Epithelial cell of esophagus (primary cell): Measurements from ENCODE around the gene CRTC3.

Source experiments
- DNase-seq: peaks from one replicate; pipeline ENCODE4 v3.0.0; 2010; ENCODE audit warnings: low read depth
- H3K4me3 ChIP-seq: 2 replicates; pipeline ENCODE4 v1.5.1; 2011; ENCODE audit warnings: mild to moderate bottlenecking, low read length, control low read depth
- TF ChIP-seq, protein P1 (sequence below): IDR thresholded peaks from 2 replicates; pipeline ENCODE4 v1.5.1; 2011; ENCODE audit warnings: low read depth, mild to moderate bottlenecking, low read length, control low read depth, inconsistent platforms; ENCODE audit not compliant: insufficient read depth; ENCODE audit errors: missing control alignments

Gene CRTC3, protein sequence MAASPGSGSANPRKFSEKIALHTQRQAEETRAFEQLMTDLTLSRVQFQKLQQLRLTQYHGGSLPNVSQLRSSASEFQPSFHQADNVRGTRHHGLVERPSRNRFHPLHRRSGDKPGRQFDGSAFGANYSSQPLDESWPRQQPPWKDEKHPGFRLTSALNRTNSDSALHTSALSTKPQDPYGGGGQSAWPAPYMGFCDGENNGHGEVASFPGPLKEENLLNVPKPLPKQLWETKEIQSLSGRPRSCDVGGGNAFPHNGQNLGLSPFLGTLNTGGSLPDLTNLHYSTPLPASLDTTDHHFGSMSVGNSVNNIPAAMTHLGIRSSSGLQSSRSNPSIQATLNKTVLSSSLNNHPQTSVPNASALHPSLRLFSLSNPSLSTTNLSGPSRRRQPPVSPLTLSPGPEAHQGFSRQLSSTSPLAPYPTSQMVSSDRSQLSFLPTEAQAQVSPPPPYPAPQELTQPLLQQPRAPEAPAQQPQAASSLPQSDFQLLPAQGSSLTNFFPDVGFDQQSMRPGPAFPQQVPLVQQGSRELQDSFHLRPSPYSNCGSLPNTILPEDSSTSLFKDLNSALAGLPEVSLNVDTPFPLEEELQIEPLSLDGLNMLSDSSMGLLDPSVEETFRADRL

DNA sequence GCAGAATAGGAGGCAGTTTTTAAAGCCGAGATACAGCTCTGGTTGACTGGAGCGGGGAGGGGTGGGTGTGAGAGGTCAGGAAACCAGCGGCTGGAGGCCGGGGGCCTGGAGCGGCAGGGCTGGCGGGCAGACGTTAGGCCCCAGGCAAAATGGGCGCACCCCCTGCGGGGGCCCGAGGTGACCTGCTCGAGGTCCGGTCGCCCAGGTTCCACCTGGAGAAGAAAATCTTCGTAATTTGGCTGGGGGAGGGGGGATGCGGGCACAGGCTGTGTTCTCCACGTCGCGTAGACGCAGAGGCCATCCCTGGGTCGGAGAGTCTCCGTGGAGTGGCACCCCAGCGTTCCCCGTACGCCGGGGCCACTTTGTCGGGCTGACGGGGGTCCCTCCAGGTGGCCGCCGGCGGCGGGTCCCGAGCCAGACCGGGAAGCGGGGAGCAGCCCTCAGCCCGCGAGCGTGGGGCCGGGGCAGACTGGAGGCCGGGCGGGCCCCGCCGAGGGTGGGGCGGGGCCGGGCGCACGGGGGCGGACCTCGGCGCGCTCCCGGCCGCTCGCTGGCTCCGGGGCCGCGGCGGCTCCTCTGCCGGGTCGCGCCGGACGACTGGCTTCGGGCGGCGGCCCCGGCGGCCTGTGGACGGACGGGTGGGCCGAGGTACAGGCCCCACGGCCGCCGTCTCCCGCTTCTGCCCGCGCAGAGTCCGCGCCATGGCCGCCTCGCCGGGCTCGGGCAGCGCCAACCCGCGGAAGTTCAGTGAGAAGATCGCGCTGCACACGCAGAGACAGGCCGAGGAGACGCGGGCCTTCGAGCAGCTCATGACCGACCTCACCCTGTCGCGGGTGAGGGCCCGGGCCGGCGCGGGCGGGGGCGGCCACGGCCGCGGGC lies at the start of gene CRTC3:
Gene CRTC3, plus strand, starts transcription at position 553 of the 879 bp plus-strand sequence. Its CDS starts 149 bp downstream, at position 702.
- peak within 1 kb of the TSS; percentile 75 for H3K4me3 ChIP-seq
- TF ChIP-seq, protein P1, sequence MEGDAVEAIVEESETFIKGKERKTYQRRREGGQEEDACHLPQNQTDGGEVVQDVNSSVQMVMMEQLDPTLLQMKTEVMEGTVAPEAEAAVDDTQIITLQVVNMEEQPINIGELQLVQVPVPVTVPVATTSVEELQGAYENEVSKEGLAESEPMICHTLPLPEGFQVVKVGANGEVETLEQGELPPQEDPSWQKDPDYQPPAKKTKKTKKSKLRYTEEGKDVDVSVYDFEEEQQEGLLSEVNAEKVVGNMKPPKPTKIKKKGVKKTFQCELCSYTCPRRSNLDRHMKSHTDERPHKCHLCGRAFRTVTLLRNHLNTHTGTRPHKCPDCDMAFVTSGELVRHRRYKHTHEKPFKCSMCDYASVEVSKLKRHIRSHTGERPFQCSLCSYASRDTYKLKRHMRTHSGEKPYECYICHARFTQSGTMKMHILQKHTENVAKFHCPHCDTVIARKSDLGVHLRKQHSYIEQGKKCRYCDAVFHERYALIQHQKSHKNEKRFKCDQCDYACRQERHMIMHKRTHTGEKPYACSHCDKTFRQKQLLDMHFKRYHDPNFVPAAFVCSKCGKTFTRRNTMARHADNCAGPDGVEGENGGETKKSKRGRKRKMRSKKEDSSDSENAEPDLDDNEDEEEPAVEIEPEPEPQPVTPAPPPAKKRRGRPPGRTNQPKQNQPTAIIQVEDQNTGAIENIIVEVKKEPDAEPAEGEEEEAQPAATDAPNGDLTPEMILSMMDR: peak; percentile 7
- peak; percentile 68 for DNase-seq

DNA sequence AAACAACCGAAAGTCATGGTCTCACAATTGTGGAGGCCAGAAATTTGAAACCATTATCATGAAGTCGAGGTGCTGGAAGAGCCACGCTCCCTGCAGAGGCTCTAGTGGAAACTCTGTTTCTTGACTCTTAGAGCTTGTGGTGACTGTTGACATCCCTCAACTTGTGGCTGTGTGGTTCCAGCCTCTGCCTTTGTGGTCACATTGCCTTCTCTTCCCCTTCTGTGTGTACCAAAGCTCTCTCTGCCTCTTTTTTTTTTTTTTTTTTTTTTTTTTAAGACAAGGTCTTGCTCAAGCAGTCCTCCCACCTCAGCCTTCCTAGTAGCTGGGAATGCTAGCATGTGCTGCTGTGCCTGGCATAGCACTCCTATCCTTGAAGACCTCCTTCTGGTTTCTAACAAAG lies 48.7 kb upstream of the CRTC3 start:
- TF ChIP-seq, protein P1: no peak
- H3K4me3 ChIP-seq: no peak overlapping the region
- DNase-seq: no peak

DNA sequence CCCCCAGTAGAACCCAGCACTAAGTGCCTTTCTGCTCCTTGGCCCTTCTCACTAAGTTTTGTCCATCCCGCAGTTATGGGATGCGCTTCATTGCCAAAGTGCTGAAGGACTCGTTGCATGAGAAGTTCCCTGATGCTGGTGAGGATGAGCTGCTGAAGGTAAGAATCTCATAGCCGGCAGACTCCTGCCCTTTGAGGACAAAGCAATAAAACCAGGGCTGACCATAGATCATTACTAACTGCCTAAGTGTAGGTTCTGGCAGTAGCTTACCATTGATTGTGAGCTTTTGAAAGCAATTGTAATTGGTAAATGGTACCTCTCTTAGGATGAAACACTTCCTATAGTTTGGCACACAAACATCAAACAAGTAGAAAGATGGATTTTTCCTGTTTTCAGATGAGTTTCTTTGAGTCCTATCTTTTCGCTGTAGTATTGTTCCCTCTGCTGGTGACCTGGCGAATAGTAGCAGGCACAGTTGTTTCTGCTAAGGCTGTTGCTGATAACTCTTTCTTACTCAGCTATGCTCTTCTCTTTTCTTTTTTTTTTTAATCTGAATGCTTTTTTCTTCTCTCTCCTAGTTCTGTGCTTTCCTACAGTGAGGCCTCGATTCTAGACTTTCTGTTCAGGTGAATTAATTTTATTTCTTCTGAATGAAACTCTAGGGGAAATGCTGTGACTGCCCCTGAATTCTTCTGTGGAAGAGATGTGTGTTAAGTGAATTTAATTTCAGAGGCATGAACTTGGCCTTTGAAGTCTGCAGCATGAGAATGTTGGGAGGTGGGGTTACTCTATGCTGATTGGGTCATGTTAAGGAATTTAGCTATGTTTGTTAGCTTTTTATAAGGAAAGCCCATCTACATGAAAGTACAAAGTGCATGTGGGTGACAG lies 47.4 kb upstream of the CRTC3 start:
- peak; percentile 29 for DNase-seq
- H3K4me3 ChIP-seq: no peak overlapping the region
- TF ChIP-seq, protein P1: peak; percentile 75

DNA sequence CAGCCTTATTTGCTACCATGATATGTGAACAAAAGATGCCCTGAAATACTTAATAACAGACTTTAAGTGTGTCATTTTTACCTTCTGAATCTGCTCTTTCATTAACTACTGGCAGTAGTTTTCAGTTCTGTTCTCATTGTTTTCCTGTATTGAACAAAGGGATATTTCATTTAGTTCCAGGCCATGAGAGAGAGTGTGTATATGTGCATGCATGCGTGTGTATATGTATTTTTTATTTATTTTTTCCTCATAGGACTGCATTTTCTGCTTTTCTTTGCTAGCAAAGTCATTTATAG lies 46.8 kb upstream of the CRTC3 start:
- TF ChIP-seq, protein P1: no peak
- no peak overlapping the region for H3K4me3 ChIP-seq
- DNase-seq: no peak

DNA sequence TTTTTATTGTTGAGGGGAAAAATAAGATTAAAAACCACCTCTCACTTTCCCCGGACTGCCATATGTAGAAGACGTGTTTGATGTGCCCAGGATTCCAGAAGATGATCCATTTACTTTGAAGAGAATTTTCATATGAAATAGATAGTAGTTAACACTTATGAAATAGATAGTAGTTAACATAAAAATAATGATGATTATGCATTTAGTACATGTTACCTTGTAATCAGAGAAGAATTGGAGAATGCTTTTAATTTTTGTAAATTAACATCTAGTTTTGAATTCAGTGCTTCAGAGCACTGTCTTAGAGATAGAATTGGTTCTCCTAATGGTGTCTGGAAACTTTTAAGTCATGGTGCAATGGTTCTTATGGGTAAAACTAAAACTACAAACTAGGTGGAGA lies 46.1 kb upstream of the CRTC3 start:
- no peak overlapping the region for H3K4me3 ChIP-seq
- TF ChIP-seq, protein P1: no peak
- no peak for DNase-seq

DNA sequence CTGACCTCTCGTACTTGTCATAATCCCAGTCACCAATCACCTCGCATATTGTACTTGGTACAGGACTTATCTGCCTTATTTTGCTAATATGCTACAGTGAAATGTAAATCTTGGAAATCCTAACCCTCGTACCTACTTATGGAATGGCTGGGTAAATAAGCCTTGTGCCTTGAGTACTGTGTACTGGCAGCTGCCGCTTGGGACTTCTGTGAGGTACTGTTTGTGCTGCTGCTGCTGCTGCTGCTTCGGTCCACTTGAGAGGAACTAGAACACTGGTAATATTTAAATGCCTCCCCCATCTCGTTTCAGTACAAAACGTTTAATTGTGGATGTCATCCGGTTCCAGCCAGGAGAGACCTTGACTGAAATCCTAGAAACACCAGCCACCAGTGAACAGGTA lies 42.5 kb upstream of the CRTC3 start:
- no peak for DNase-seq
- no peak overlapping the region for H3K4me3 ChIP-seq
- TF ChIP-seq, protein P1: no peak
